Measurements from ENCODE around the gene TWIST2.
A peak's percentile ranks its signal among the peaks of the same experiment; 100 is the strongest.

Gene TWIST2

DNA sequence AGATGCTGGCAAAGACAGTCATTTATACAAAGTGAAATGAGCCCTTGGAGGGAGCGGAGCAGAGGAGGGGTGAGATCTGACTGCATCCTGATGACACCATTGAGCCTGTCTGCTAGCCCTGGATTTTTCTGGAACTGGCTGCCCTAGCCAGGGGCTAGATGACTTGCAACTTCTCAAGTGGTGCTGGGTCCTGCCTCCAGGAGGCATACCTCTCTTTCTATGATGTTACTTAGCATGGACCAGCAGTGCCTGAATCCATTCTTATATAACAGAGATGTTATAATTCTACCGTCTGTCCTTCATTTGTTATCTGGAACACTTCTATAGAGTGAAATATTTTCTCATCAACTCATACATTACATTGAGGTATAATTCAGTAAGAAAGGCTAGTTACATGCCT is 8.5 kb upstream of the TWIST2 start:
- DNase-seq = no peak

- no peak for DNase-seq
These were observed 6.2 kb upstream of the TWIST2 start for GRCh38 chr2:238841542-238842164.

DNA sequence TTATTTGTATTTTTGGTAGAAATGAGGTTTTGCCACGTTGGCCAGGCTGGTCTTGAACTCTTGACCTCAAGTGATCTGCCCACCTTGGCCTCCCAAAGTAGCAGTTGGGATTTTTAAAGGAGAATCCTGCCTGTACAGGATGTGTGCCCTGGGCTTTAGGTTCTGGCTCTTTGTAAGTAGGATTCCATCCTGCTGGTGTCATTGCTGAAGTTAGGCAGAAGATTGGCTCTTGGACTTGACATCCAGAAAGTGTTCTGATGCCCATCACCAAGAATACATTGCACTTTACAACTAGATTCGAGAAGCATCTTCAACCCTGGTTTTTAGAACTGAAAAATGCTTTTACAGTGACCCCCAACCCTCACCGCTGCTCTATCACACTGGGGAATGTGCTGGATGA is 4.4 kb upstream of the TWIST2 start:
- no peak for DNase-seq

- no peak for DNase-seq
These were observed 2.1 kb upstream of the TWIST2 start for GRCh38 chr2:238845583-238846377.

DNA sequence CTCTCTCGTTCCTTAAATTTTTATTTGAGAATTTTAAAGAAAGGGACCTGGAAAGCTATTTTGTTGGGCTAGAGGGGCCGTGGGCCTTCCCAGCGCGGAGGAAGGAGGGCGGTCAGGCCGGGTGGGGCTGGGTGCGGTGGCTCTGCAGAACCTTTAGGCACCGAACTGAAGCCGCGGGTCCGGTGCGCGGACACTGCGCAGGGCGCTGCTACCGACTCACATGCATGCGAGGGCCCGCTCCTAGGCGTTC is 1.6 kb upstream of the TWIST2 start:
- DNase-seq = peak; percentile 64

GRCh38 chr2:238846628-238847418 is 1.1 kb upstream of the TWIST2 start:
- peak; percentile 65 for DNase-seq

GRCh38 chr2:238847419-238847801 is 475 bp upstream of the TWIST2 start:
- DNase-seq = no peak

DNA sequence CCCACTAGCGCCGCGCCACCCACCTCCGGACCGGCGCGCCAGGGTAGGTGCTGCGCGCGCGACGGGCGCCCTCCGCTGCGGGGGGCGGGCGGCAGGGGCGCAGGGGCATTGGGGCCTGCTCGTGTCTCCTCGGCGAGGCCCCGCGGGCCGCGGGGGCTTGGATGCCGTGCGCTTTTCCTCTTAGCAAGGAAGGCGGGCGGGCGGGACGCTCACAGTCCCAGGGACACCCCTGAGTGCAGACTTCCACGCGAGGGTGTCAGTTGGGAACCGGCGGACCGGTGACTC is 748 bp downstream of the TWIST2 start:
- no peak for DNase-seq

DNA sequence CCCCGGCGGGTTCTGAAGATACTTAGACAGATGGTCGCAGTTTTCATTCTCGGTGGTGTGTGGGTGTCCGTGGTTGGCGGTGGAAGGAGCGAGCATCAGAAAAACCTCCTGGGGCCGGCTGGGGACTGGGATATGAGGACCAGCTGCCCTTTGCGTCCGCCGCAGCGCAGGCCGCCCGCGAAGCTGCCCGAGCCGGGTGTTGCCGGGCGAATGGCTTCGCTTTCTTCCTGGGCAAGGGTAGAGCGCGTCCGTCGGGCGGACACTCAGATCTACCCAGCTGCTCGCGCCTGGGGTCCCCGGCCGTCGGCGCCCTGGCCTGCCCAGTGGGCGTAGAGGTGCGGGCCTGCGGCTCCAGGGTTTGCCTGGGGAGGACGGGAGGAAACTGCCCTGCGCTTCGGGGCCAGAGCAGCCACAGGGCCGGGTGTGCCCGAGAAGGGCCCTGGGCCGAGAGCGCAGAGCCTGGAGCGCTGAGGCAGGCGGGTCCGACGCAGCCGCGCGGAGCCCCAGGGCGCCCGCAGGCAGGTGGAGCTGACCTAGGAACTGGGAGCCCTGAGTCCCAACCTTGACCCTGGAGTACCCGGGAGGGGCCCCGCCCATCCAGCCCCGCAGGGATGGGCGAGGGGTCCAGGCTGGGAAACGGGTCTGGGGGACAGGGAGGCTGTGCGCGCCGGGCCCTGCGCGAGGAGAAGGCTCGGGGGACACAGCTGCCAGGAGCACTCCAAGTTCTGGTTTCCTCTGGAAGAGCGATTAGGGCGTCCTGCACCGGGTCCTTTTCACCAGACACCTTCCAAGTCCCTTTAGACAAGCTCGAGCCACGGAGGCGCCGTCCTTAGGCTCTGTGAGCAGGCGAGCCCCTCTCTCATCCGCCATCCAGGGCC is 1.3 kb downstream of the TWIST2 start:
- DNase-seq = no peak

DNA sequence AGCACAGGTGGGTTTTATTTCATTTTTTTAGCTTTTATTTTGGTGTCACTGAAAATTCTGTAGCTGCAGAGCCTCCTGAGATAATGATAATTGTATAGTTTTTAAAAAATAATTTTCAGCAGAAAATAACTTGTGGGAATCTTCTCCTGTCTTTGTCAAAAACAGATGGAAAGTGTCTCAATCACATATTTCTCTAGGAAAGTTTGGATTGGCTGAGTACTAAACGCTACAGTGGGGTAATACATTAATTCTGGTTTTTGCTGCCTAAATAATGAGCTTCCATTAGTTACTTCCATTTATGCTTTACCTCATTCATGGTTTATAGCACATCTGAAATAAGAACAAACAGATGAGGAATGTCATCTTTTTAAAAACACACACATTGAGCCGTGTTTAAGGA is 2.2 kb downstream of the TWIST2 start:
- DNase-seq = no peak

GRCh38 chr2:238851026-238851425 is 3.1 kb downstream of the TWIST2 start:
- DNase-seq = no peak

GRCh38 chr2:238851761-238852160 is 3.9 kb downstream of the TWIST2 start:
- DNase-seq = no peak

GRCh38 chr2:238852206-238852869 is 4.5 kb downstream of the TWIST2 start:
- DNase-seq = no peak

DNA sequence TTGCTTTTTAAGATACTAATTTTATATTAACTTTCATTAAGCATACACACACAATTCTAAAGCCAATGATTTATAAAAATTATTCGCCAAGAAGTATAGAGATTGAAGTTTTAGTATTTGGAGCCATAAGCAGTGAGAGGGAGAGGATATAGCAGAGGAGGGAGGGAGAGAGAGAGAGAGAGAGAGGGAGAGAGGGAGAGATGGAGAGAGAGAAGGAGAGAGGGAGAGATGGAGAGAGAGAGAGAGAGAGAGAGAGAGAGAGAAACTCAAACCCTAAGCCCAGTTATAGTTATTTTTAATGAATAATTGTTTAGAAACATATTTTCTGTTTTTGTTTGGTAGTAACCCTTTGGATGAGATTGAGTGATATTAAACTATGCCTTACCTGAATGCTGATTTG is 5.3 kb downstream of the TWIST2 start:
- DNase-seq = no peak

DNA sequence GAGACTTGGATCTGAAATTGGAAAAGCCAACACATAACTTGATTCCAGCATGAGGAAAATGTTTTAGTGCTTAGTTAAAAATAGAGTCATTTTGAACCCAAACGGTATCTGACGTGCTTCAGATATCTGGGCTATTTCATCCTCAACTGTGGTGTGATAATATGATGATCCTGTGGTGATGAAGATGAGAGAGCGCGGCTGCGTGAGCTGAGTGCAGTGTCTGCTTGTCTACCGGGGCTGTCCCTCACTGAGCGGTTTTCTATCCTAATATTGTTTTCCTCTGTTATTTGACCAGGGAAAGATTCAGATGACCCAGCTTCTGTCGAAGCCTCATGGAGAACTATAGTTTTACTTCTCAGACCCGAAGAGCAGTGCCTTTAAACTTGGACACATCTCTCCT is 5.8 kb downstream of the TWIST2 start:
- DNase-seq = no peak

DNA sequence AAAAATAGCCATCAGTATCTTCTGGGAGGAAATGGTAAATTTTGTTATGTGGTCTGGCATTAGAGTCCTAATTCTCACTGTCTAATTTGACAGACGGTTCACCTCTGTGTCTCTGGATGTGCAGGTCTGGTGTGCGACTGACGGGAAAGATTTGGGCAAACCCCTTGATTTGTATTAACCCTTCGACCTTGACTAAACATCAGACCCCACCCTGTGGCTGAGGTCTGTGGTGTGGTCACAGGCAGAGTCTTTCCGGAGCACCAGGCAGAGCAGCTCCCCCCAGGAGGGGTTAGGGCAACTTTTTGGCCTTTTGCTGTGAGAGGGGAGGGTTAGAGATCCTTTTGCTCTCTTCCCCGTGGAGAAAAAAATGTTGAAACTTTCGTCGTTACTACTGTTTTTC is 6.4 kb downstream of the TWIST2 start:
- no peak for DNase-seq

GRCh38 chr2:238854699-238855229 is 6.9 kb downstream of the TWIST2 start:
- DNase-seq = no peak

GRCh38 chr2:238855299-238855698 is 7.4 kb downstream of the TWIST2 start:
- no peak for DNase-seq

DNA sequence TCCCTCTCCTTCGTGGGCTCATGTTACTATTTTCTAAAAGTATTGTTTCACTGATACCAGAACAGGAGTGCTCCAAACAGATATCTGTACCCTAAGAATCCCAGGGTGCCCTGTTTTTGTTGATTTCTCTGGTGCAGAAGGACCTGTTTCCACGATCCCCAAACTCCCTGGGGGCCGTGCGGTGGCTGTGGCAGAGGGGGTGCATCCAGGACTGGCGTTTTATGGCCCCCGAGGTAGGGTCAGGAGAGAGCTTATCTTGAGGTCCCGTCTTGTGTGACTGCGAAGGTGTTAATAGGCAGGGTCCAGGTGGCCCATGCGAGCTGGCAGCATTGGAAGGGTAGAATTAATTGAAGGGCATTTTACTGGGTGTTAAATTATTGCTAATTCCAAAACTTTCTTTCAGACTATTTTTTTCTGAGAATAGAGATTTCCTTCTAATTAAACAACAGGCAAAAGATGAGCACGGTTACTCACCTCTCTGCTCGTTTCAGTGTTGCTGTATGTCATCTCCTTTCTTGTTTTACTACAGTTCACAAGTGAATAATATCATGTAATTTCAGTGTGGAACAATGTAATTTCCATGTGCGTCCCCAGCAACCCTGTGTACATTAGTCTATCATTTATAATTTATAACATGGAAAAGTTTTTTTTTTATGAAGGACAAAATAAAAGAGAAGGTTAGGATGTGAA is 8.2 kb downstream of the TWIST2 start:
- no peak for DNase-seq

- no peak for DNase-seq
These were observed 9.1 kb downstream of the TWIST2 start for GRCh38 chr2:238856713-238857567.

DNA sequence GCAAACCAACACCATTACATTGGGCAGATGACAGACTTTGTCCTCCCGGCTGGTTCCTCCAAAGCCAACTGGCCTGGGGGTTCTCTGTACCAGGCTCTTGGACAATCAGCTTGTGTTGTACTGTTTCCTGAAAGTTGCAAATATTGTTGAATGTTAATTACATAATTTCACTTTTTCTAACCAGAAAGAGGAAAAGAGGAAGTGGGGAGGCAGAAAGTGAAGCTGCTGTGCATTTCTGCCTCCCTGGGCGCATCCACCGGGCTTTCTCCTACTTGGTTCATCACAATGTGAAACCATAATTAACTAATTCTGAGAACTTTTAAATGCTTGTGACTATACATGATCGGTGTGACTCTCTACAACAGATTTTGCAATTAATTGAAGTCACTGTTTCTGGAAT is 10.1 kb downstream of the TWIST2 start:
- no peak for DNase-seq
